Neuronal stem cell (in vitro differentiated cells): Measurements from ENCODE around the gene PCDH1.

Experiments used
- DNase-seq: peaks from one replicate; pipeline ENCODE4 v3.0.0-alpha.2; 2013; ENCODE audit warnings: low spot score
- H2AFZ ChIP-seq: one replicate; pipeline ENCODE4 v1.6.1; 2013; ENCODE audit warnings: mild to moderate bottlenecking, low read length, inconsistent platforms
- H2AK5ac ChIP-seq: 2 replicates; pipeline ENCODE4 v1.6.1; 2013; ENCODE audit warnings: low read depth, mild to moderate bottlenecking, inconsistent platforms, low read length, moderate library complexity, mixed read lengths
- H2BK120ac ChIP-seq: 2 replicates; pipeline ENCODE4 v1.6.1; 2013; ENCODE audit warnings: low read depth, mild to moderate bottlenecking, inconsistent platforms, low read length, moderate library complexity, mixed read lengths
- H2BK12ac ChIP-seq: one replicate; pipeline ENCODE4 v1.6.1; 2013; ENCODE audit warnings: low read length, inconsistent platforms
- H2BK15ac ChIP-seq: 2 replicates; pipeline ENCODE4 v1.6.1; 2013; ENCODE audit warnings: mild to moderate bottlenecking, low read length, inconsistent platforms, mixed read lengths
- H2BK5ac ChIP-seq: one replicate; pipeline ENCODE4 v1.6.1; 2013; ENCODE audit warnings: inconsistent platforms, mild to moderate bottlenecking, low read length, moderate library complexity
- H3K14ac ChIP-seq: one replicate; pipeline ENCODE4 v1.6.1; 2013; ENCODE audit warnings: low read length, inconsistent platforms
- H3K18ac ChIP-seq: 2 replicates; pipeline ENCODE4 v1.6.1; 2013; ENCODE audit warnings: low read length, inconsistent platforms
- H3K23ac ChIP-seq: 2 replicates; pipeline ENCODE4 v1.6.1; 2013; ENCODE audit warnings: low read depth, mild to moderate bottlenecking, mixed read lengths, low read length, inconsistent platforms; ENCODE audit not compliant: poor library complexity
- H3K27ac ChIP-seq: replicated peaks from 3 replicates; pipeline ENCODE4 v1.5.1; 2013; ENCODE audit warnings: low read length, inconsistent platforms
- H3K27me3 ChIP-seq, 3 experiments: 2 replicates each; pipeline ENCODE4 v1.6.1; 2013; ENCODE audit warnings: low read length in 3 of 3, mild to moderate bottlenecking in 2 of 3, inconsistent platforms in 1 of 3, low read depth in 1 of 3, mixed read lengths in 1 of 3, moderate library complexity in 1 of 3; ENCODE audit not compliant: control insufficient read depth in 3 of 3, insufficient read depth in 3 of 3
- H3K36me3 ChIP-seq, 2 donors: replicated peaks in 1 of 2; 2 replicates each; pipeline ENCODE4 v1.6.1; 2013; ENCODE audit warnings: low read length in 2 of 2; ENCODE audit not compliant: control insufficient read depth in 2 of 2, insufficient read depth in 2 of 2
- H3K4ac ChIP-seq: 2 replicates; pipeline ENCODE4 v1.6.1; 2013; ENCODE audit warnings: inconsistent platforms, mild to moderate bottlenecking, low read length, moderate library complexity
- H3K4me1 ChIP-seq, 2 donors: 1 replicate in 1 of 2; 2 replicates in 1 of 2; pipeline ENCODE4 v1.6.1; 2013; ENCODE audit warnings: low read length in 2 of 2, low read depth in 1 of 2; ENCODE audit not compliant: control insufficient read depth in 2 of 2, insufficient read depth in 1 of 2
- H3K4me2 ChIP-seq: one replicate; pipeline ENCODE4 v1.6.1; 2013; ENCODE audit warnings: mild to moderate bottlenecking, low read length, inconsistent platforms; ENCODE audit not compliant: insufficient read depth, poor library complexity, severe bottlenecking
- H3K4me3 ChIP-seq, 2 donors: 2 replicates each; pipeline ENCODE4 v1.5.1; 2013; ENCODE audit warnings: low read length in 2 of 2, mild to moderate bottlenecking in 2 of 2, inconsistent platforms in 1 of 2, moderate library complexity in 1 of 2
- H3K79me1 ChIP-seq: one replicate; pipeline ENCODE4 v1.6.1; 2013; ENCODE audit warnings: low read depth, mild to moderate bottlenecking, inconsistent platforms, low read length, moderate library complexity
- H3K9ac ChIP-seq: one replicate; pipeline ENCODE4 v1.6.1; 2013; ENCODE audit warnings: mild to moderate bottlenecking, low read depth, low read length, inconsistent platforms; ENCODE audit not compliant: poor library complexity
- H3K9me3 ChIP-seq, 2 donors: replicated peaks in 1 of 2; 2 replicates each; pipeline versions ENCODE3 to v1.6.1; 2013; ENCODE audit warnings: low read length in 2 of 2, mild to moderate bottlenecking in 2 of 2, inconsistent platforms in 1 of 2, low read depth in 1 of 2, mixed read lengths in 1 of 2, moderate library complexity in 1 of 2; ENCODE audit not compliant: control insufficient read depth in 2 of 2, insufficient read depth in 1 of 2
- H4K8ac ChIP-seq: one replicate; pipeline ENCODE4 v1.6.1; 2013; ENCODE audit warnings: low read depth, mild to moderate bottlenecking, inconsistent platforms, low read length, moderate library complexity
- H4K91ac ChIP-seq: one replicate; pipeline ENCODE4 v1.6.1; 2013; ENCODE audit warnings: low read length, low read depth, mild to moderate bottlenecking, inconsistent platforms; ENCODE audit not compliant: poor library complexity
- WGBS, 2 donors: extraction: QIAGEN DNeasy Blood & Tissue Kit; methylation state at CpG; one replicate each; pipeline ENCODE4 v1.1.7; 2013; ENCODE audit warnings: missing lambda C conversion rate in 2 of 2, mixed read lengths in 1 of 2; ENCODE audit not compliant: insufficient read length in 2 of 2, insufficient replicate concordance in 1 of 2; ENCODE audit errors: extremely low coverage in 2 of 2; 5-methylcytosine and 5-hydroxymethylcytosine counted together

The PCDH1 gene

DNA sequence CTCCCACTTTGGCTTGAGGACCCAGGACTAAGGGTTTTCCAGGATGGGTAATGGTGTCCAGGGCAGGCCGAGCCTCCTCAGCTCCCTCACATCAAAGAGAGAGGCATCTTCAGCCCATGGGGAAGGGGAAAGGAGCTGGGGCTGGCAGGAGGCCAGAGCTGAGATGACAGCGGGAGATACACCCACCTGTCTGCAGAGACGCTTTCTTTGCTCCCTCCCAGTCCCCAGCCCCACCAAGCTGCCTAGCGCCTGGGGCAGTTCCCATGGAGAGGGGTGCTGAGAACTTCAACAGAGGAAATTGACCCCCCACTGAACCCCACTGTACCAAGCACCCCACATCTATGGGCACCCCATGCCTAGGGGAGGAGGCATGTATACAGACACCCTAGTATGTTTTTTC, 10.6 kb downstream of the PCDH1 start:
- Histone ChIP-seq H3K4me2 (no peak overlapping the region), H4K8ac (no peak overlapping the region), H3K18ac (no peak overlapping the region), H2BK15ac (no peak overlapping the region), H3K79me1 (peaks cover 4% of the 10 kb centered on the region), H3K4me1 (peaks cover 3 to 21% of the 10 kb centered on the region in 2 donors), H3K9me3 (no peaks in the 10 kb centered on the region), H3K36me3 (peaks cover 48 to 80% of the 10 kb centered on the region in 2 donors), H3K27ac (no peak overlapping the region), H2AK5ac (no peak overlapping the region), H3K23ac (no peak overlapping the region), H2BK12ac (no peak overlapping the region), H2BK5ac (no peak overlapping the region), H3K4me3 (no peak overlapping the region), H2BK120ac (no peak overlapping the region), H3K4ac (no peak overlapping the region), H2AFZ (no peak overlapping the region), H3K14ac (no peak overlapping the region), H3K27me3 (no peaks in the 10 kb centered on the region), H3K9ac (no peak overlapping the region), H4K91ac (no peak overlapping the region)
- WGBS, 2 donors: no CpG with 5 or more reads among the region's 4 CpGs
- DNase-seq: no peak

DNA sequence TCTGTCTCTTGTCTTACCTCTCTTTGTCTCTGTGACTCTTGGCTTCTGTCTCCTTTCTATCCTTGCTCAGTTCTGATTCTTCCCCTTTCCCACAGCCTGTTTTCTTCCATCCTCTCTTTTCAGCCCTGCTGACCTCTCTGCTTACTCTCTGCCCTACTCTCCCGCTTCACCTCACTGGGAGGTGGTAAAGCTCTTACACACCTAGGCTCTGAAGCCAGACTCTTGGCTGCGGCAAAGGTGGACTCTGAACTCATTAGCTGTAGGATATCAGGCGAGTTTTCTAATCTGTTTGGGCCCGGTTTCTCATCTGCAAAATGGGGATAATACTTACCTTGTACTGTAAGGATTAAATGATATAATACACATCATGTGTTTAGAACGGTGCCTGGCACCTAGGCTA, 11.1 kb downstream of the PCDH1 start:
- DNase-seq: no peak
- Histone ChIP-seq H3K23ac (no peak overlapping the region), H3K9me3 (no peaks in the 10 kb centered on the region), H3K4ac (no peak overlapping the region), H3K27me3 (no peaks in the 10 kb centered on the region), H3K79me1 (peaks cover 4% of the 10 kb centered on the region), H2BK15ac (no peak overlapping the region), H2AFZ (no peak overlapping the region), H3K9ac (no peak overlapping the region), H2BK12ac (no peak overlapping the region), H4K91ac (no peak overlapping the region), H4K8ac (no peak overlapping the region), H3K36me3 (peaks cover 54 to 85% of the 10 kb centered on the region in 2 donors), H2BK5ac (no peak overlapping the region), H3K4me2 (no peak overlapping the region), H2BK120ac (no peak overlapping the region), H3K4me3 (no peak overlapping the region), H3K4me1 (peaks cover 3 to 16% of the 10 kb centered on the region in 2 donors), H2AK5ac (no peak overlapping the region), H3K14ac (no peak overlapping the region), H3K27ac (no peak overlapping the region), H3K18ac (no peak overlapping the region)
- no CpG with 5 or more reads among the region's 5 CpGs for WGBS, 2 donors

DNA sequence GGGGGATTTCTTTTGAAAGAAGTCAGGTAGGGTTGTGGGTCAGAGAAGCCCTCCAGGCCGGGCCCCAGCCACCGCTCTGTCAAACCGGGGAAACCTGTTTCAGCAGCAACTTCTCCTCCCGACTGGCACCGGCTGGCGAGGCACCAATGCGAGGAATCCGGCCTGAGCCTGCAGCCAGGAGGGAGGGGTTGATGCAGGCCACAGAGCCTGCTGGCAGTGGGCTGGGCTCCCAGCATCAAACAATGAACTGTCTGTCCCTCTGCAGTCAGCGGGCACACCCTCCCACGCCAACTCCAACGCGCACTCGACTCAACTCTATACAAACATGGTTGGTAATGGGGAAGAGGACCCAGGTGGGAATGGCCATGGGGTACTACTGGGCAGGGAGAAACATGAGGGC, 12.1 kb downstream of the PCDH1 start:
- peaks cover 60 to 96% of the 10 kb centered on the region in 2 donors for H3K36me3 ChIP-seq
- no peak overlapping the region for H3K23ac ChIP-seq
- no peak overlapping the region for H2BK5ac ChIP-seq
- peaks cover 3 to 8% of the 10 kb centered on the region in 2 donors for H3K4me1 ChIP-seq
- H3K9me3 ChIP-seq: no peaks in the 10 kb centered on the region
- no peak overlapping the region for H3K4ac ChIP-seq
- H2BK120ac ChIP-seq: no peak overlapping the region
- no peak overlapping the region for H3K4me2 ChIP-seq
- H3K4me3 ChIP-seq: no peak overlapping the region
- no peak overlapping the region for H3K18ac ChIP-seq
- H2BK12ac ChIP-seq: no peak overlapping the region
- H3K79me1 ChIP-seq: peaks cover 2% of the 10 kb centered on the region
- H3K14ac ChIP-seq: no peak overlapping the region
- no peak overlapping the region for H2AFZ ChIP-seq
- no CpG with 5 or more reads among the region's 13 CpGs for WGBS, 2 donors
- no peak overlapping the region for H2BK15ac ChIP-seq
- H2AK5ac ChIP-seq: no peak overlapping the region
- H3K27ac ChIP-seq: no peak overlapping the region
- peak overlapping the region; percentile 25 for H3K9ac ChIP-seq
- H4K91ac ChIP-seq: no peak overlapping the region
- H4K8ac ChIP-seq: no peak overlapping the region
- DNase-seq: no peak
- H3K27me3 ChIP-seq: no peaks in the 10 kb centered on the region

DNA sequence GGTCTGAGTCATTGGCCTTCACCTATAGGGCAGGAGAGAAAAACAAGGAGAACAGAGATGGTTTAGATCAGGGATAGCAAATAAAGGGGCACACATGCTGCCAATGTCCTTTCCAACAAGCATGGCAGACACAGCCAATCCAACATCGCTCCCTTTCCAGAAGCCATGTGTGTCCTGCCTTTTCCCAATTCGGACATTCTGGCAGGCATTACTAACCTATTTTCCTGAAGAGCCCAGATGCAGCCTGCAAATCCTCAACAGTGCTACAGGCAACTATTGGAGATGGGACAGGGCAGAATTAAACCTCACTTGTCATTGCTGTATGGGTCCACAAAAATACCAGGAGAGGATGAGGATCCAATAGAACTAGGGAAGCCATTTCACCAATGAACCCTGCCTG, 12.8 kb downstream of the PCDH1 start:
- H2BK120ac ChIP-seq: no peak overlapping the region
- H3K4me1 ChIP-seq: peaks cover 2 to 3% of the 10 kb centered on the region in 2 donors
- H3K14ac ChIP-seq: no peak overlapping the region
- peaks cover 60 to 96% of the 10 kb centered on the region in 2 donors for H3K36me3 ChIP-seq
- H3K9me3 ChIP-seq: no peaks in the 10 kb centered on the region
- no peak overlapping the region for H3K27ac ChIP-seq
- no peak overlapping the region for H4K8ac ChIP-seq
- H3K4ac ChIP-seq: no peak overlapping the region
- no peaks in the 10 kb centered on the region for H3K27me3 ChIP-seq
- no CpG with 5 or more reads among the region's 2 CpGs for WGBS, 2 donors
- no peak overlapping the region for H4K91ac ChIP-seq
- H3K23ac ChIP-seq: no peak overlapping the region
- H3K18ac ChIP-seq: no peak overlapping the region
- H3K9ac ChIP-seq: no peak overlapping the region
- H2BK5ac ChIP-seq: no peak overlapping the region
- H2AFZ ChIP-seq: no peak overlapping the region
- no peak overlapping the region for H2AK5ac ChIP-seq
- H3K4me3 ChIP-seq: no peak overlapping the region
- H2BK12ac ChIP-seq: no peak overlapping the region
- no peak overlapping the region for H3K4me2 ChIP-seq
- peaks cover 2% of the 10 kb centered on the region for H3K79me1 ChIP-seq
- no peak overlapping the region for H2BK15ac ChIP-seq
- DNase-seq: no peak
